MM.1S (cell line): ENCODE results near the gene MBTPS1.

Experiments
- CTCF ChIP-seq: fragments of 300-600 bp; sonication (generic); IDR thresholded peaks from 2 replicates; pipeline ENCODE4 v1.5.1; 2016; ENCODE audit warnings: antibody characterized with exemption, low read length, mixed read lengths
- EZH2phosphoT487 ChIP-seq: fragments of 300-600 bp; sonication (generic); IDR thresholded peaks from 2 replicates; pipeline ENCODE4 v1.6.1; 2018; ENCODE audit warnings: antibody characterized with exemption, low read length

GRCh38 chr16:84096447-84097005, 20.2 kb downstream of the MBTPS1 start:
- TF ChIP-seq EZH2phosphoT487, result no peak
- TF ChIP-seq CTCF, result no peak
